Uterus (tissue), 4 donors: ENCODE measurements around the gene USP53. TPM values are rescaled to one million over a fixed set of nuclear protein-coding genes. Genes with fewer than 3 reads are reported as not detected.

ENCODE experiments used
- DNase-seq, 2 donors: peaks; one replicate each; pipeline ENCODE4 v3.0.0-alpha.2; 2019 to 2020
- H3K27ac ChIP-seq, 2 donors: fragments of 200-600 bp; sonication (generic); 1 replicate in 1 of 2; 2 replicates in 1 of 2; pipeline ENCODE4 v1.5.1; 2016 to 2018
- H3K27me3 ChIP-seq, 2 donors: fragments of 200-600 bp; sonication (generic); one replicate each; pipeline ENCODE4 v1.5.1; 2018 to 2019; ENCODE audit warnings: control low read depth in 1 of 2
- H3K36me3 ChIP-seq, 2 donors: fragments of 200-600 bp; sonication (generic); one replicate each; pipeline ENCODE4 v1.5.1; 2019; ENCODE audit warnings: control low read depth in 1 of 2
- H3K4me1 ChIP-seq, 2 donors: fragments of 200-600 bp; sonication (generic); one replicate each; pipeline ENCODE4 v1.5.1; 2018 to 2019; ENCODE audit warnings: control low read depth in 1 of 2
- H3K4me3 ChIP-seq, 2 donors: fragments of 200-600 bp; sonication (generic); 1 replicate in 1 of 2; 2 replicates in 1 of 2; pipeline ENCODE4 v1.5.1; 2018 to 2019; ENCODE audit warnings: mild to moderate bottlenecking in 1 of 2
- H3K9me3 ChIP-seq, 2 donors: fragments of 200-600 bp; sonication (generic); one replicate each; pipeline ENCODE4 v1.5.1; 2019; ENCODE audit warnings: control low read depth in 1 of 2
- POLR2A ChIP-seq, 2 donors: fragments of 450-650 bp; IDR thresholded peaks; one replicate each; pipeline ENCODE4 v1.6.1; 2016; ENCODE audit warnings: antibody characterized with exemption in 2 of 2, mild to moderate bottlenecking in 1 of 2, moderate library complexity in 1 of 2
- intact Hi-C: fragments of 100-400 bp; cut with DNase I; formaldehyde crosslinking; loops from one replicate; pipeline ENCODE4 v1.15.1; 2023; ENCODE audit warnings: low total_unique reads
- total RNA-seq, 4 donors: library from RNA; depleted of rRNA in 3 of 4; stranded (reverse); fragments of >200 nt in 3 of 4; gene quantifications; one replicate each; pipeline versions ENCODE4 v1.1.0 to v1.2.4, GENCODE V29; 2014 to 2023
- TF ChIP-seq, protein P1 (sequence below), 4 experiments: fragments of 200-600 bp in 2 of 4; fragments of 450-650 bp in 2 of 4; sonication (generic) in 2 of 4; IDR thresholded peaks; one replicate each; pipeline ENCODE4 v1.5.1; 2016 to 2019; ENCODE audit warnings: antibody characterized with exemption in 4 of 4, mild to moderate bottlenecking in 2 of 4, moderate library complexity in 1 of 4
- donor health status: DM: yes; HTN: yes; CAD: no.

USP53 gene
- total RNA-seq, 4 donors from 2014 or later: 29.5 to 156 (median 48.6) TPM

DNA sequence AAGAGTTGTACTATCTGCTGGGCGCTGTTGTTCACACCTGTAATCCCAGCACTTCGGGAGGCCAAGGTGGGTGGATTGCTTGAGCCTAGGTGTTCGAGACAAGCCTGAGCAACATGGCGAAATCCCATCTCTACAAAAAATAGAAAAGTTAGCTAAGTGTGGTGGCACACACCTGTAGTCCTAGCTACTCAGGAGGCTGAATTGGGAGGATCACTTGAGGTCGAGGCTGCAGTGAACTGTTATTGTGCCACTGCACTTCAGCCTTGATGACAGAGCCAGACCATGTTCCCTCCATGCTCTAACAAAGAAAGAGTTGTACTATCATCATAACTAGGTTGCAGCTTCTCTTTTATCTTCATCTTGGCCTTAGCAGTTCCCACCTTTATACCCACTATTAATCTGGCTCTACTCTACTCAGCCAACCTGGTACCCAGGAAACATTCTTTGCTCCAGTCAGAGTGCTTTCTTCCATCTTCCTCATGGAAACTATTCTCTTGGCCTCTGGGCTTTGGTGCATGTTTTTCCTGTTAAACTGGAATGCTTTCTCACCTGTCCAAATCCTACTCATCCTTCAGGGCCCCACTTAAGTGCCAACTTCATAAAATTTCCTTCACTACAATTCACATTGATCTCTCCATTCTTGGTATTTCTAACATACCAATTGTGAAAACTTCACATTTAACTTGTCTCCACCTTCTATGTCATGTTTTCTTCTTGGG is 91.2 kb downstream of the USP53 start:
- H3K27me3 ChIP-seq: no peaks in the 10 kb centered on the region
- no peak for TF ChIP-seq POLR2A (IDR thresholded peaks at IDR 0.05)
- TF ChIP-seq, protein P1, sequence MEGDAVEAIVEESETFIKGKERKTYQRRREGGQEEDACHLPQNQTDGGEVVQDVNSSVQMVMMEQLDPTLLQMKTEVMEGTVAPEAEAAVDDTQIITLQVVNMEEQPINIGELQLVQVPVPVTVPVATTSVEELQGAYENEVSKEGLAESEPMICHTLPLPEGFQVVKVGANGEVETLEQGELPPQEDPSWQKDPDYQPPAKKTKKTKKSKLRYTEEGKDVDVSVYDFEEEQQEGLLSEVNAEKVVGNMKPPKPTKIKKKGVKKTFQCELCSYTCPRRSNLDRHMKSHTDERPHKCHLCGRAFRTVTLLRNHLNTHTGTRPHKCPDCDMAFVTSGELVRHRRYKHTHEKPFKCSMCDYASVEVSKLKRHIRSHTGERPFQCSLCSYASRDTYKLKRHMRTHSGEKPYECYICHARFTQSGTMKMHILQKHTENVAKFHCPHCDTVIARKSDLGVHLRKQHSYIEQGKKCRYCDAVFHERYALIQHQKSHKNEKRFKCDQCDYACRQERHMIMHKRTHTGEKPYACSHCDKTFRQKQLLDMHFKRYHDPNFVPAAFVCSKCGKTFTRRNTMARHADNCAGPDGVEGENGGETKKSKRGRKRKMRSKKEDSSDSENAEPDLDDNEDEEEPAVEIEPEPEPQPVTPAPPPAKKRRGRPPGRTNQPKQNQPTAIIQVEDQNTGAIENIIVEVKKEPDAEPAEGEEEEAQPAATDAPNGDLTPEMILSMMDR (IDR thresholded peaks at IDR 0.05): no peak
- intact Hi-C loops: no loop called here
- no peak overlapping the region for H3K27ac ChIP-seq
- peaks cover 0 to 5% of the 10 kb centered on the region in 2 donors for H3K4me1 ChIP-seq
- H3K9me3 ChIP-seq: no peaks in the 10 kb centered on the region
- no peak overlapping the region for H3K4me3 ChIP-seq
- DNase-seq: no peak
- H3K36me3 ChIP-seq: no peaks in the 10 kb centered on the region

- Histone ChIP-seq H3K36me3 (no peaks in the 10 kb centered on the region), H3K27me3 (no peaks in the 10 kb centered on the region), H3K4me3 (no peak overlapping the region), H3K27ac (no peak overlapping the region), H3K9me3 (no peaks in the 10 kb centered on the region), H3K4me1 (no peaks in the 10 kb centered on the region)
- no peak for DNase-seq
- no peak for TF ChIP-seq POLR2A (IDR thresholded peaks at IDR 0.05)
- TF ChIP-seq, protein P1 (IDR thresholded peaks at IDR 0.05): no peak
- intact Hi-C loops: no loop called here
Observed at GRCh38 chr4:119304431-119304830, 91.9 kb downstream of the USP53 start.

- no peak for TF ChIP-seq POLR2A (IDR thresholded peaks at IDR 0.05)
- TF ChIP-seq, protein P1 (IDR thresholded peaks at IDR 0.05): no peak
- intact Hi-C loops: no loop called here
Observed at GRCh38 chr4:119307606-119308005, 95.1 kb downstream of the USP53 start.

DNA sequence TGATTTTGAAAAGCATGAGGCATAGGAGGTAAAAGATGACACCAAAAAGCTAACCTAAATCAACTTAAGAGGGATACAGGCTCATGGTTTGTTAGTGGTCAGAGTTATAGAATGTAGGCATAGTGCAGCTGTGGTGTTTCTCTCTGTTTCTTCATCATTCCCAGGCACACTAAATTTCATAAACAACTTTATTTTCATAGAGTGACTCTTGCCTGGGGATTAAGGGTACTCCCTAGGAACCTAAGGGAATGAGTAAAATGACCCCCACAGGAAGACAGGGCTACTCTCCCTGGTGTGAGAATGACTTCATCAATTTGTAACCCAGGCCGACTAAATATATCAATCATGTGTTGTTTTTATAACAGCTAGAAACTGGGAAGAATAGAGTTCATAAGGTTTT is 98.3 kb downstream of the USP53 start:
- Histone ChIP-seq H3K36me3 (no peaks in the 10 kb centered on the region), H3K4me3 (no peak overlapping the region), H3K4me1 (no peaks in the 10 kb centered on the region), H3K27me3 (no peaks in the 10 kb centered on the region), H3K27ac (no peak overlapping the region), H3K9me3 (no peaks in the 10 kb centered on the region)
- intact Hi-C loops: loop anchor here (10.0 kb wide), 1 partner anchor 734 kb away; no protein-coding TSS in a partner anchor
- TF ChIP-seq POLR2A (IDR thresholded peaks at IDR 0.05): no peak
- TF ChIP-seq, protein P1 (IDR thresholded peaks at IDR 0.05): no peak
- no peak for DNase-seq

More at GRCh38 chr4:119307606-119308005, 95.1 kb downstream of the USP53 start:
- no peak overlapping the region for H3K27ac ChIP-seq
- no peaks in the 10 kb centered on the region for H3K4me1 ChIP-seq
- H3K9me3 ChIP-seq: no peaks in the 10 kb centered on the region
- no peaks in the 10 kb centered on the region for H3K36me3 ChIP-seq
- H3K27me3 ChIP-seq: no peaks in the 10 kb centered on the region
- no peak overlapping the region for H3K4me3 ChIP-seq
- DNase-seq: no peak

GRCh38 chr4:119313237-119313636 is 100.7 kb downstream of the USP53 start:
- H3K27me3 ChIP-seq: no peaks in the 10 kb centered on the region
- H3K4me3 ChIP-seq: no peak overlapping the region
- no peaks in the 10 kb centered on the region for H3K9me3 ChIP-seq
- no peak overlapping the region for H3K27ac ChIP-seq
- intact Hi-C loops: loop anchor here (10.0 kb wide), 1 partner anchor 732 kb away; no protein-coding TSS in a partner anchor
- H3K36me3 ChIP-seq: no peaks in the 10 kb centered on the region
- DNase-seq: no peak
- no peak for TF ChIP-seq POLR2A (IDR thresholded peaks at IDR 0.05)
- TF ChIP-seq, protein P1 (IDR thresholded peaks at IDR 0.05): no peak
- H3K4me1 ChIP-seq: no peaks in the 10 kb centered on the region
